ENCODE measurements around the gene TGFBR3L.

DNA sequence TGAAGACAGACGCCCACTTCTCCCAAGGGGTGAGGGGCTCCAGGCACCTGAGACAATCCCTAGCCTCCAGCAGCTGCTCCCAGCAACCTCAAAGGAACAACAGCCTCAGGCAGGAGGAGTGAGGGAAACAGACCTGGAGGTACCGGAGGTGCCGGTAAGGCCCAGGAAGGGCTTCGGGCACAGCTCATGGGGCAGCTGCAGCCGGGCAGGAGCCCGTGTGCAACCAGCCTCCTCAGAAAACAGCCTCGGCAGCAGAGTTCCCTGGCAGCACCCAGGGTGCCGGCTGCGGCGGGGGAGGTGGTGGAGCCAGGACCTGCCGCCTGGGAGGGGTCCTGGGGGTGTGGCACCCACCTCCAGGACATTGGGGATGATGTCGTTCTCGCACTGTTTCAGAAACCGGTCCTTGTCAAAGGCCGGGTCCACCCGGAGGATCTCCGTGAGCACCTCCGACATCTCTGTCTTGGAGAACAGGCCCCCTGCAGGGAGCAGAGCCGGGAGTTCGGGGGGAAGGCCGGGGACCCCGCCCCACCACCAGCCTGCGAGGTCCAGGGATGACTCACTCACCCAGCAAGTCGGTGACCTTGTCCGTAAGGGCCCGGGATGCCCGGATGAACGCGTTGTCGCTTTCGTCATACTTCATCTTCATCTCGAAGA, 17.8 kb downstream of the TGFBR3L start:
- TF ChIP-seq EZH2 (IDR thresholded peaks at IDR 0.05; ENCODE audit: insufficient read depth, low read length), result no peak
- TF ChIP-seq, protein P1, sequence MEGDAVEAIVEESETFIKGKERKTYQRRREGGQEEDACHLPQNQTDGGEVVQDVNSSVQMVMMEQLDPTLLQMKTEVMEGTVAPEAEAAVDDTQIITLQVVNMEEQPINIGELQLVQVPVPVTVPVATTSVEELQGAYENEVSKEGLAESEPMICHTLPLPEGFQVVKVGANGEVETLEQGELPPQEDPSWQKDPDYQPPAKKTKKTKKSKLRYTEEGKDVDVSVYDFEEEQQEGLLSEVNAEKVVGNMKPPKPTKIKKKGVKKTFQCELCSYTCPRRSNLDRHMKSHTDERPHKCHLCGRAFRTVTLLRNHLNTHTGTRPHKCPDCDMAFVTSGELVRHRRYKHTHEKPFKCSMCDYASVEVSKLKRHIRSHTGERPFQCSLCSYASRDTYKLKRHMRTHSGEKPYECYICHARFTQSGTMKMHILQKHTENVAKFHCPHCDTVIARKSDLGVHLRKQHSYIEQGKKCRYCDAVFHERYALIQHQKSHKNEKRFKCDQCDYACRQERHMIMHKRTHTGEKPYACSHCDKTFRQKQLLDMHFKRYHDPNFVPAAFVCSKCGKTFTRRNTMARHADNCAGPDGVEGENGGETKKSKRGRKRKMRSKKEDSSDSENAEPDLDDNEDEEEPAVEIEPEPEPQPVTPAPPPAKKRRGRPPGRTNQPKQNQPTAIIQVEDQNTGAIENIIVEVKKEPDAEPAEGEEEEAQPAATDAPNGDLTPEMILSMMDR (IDR thresholded peaks at IDR 0.05; ENCODE audit: insufficient read depth, low read depth, low read length), result no peak

Measured in astrocyte (in vitro differentiated cells and primary cell).